Neuronal stem cell (in vitro differentiated cells): ENCODE results near the gene SLC19A1.
A peak's percentile ranks its signal among the peaks of the same experiment; 100 is the strongest.

Experiments
- DNase-seq: peaks from one replicate; pipeline ENCODE4 v3.0.0-alpha.2; 2013; ENCODE audit warnings: low spot score
- H2AFZ ChIP-seq: one replicate; pipeline ENCODE4 v1.6.1; 2013; ENCODE audit warnings: mild to moderate bottlenecking, low read length, inconsistent platforms
- H2AK5ac ChIP-seq: 2 replicates; pipeline ENCODE4 v1.6.1; 2013; ENCODE audit warnings: low read depth, mild to moderate bottlenecking, inconsistent platforms, low read length, moderate library complexity, mixed read lengths
- H2BK120ac ChIP-seq: 2 replicates; pipeline ENCODE4 v1.6.1; 2013; ENCODE audit warnings: low read depth, mild to moderate bottlenecking, inconsistent platforms, low read length, moderate library complexity, mixed read lengths
- H2BK12ac ChIP-seq: one replicate; pipeline ENCODE4 v1.6.1; 2013; ENCODE audit warnings: low read length, inconsistent platforms
- H2BK15ac ChIP-seq: 2 replicates; pipeline ENCODE4 v1.6.1; 2013; ENCODE audit warnings: mild to moderate bottlenecking, low read length, inconsistent platforms, mixed read lengths
- H2BK5ac ChIP-seq: one replicate; pipeline ENCODE4 v1.6.1; 2013; ENCODE audit warnings: inconsistent platforms, mild to moderate bottlenecking, low read length, moderate library complexity
- H3K14ac ChIP-seq: one replicate; pipeline ENCODE4 v1.6.1; 2013; ENCODE audit warnings: low read length, inconsistent platforms
- H3K18ac ChIP-seq: 2 replicates; pipeline ENCODE4 v1.6.1; 2013; ENCODE audit warnings: low read length, inconsistent platforms
- H3K23ac ChIP-seq: 2 replicates; pipeline ENCODE4 v1.6.1; 2013; ENCODE audit warnings: low read depth, mild to moderate bottlenecking, mixed read lengths, low read length, inconsistent platforms; ENCODE audit not compliant: poor library complexity
- H3K27ac ChIP-seq: replicated peaks from 3 replicates; pipeline ENCODE4 v1.5.1; 2013; ENCODE audit warnings: low read length, inconsistent platforms
- H3K27me3 ChIP-seq, 3 experiments: 2 replicates each; pipeline ENCODE4 v1.6.1; 2013; ENCODE audit warnings: low read length in 3 of 3, mild to moderate bottlenecking in 2 of 3, inconsistent platforms in 1 of 3, low read depth in 1 of 3, mixed read lengths in 1 of 3, moderate library complexity in 1 of 3; ENCODE audit not compliant: control insufficient read depth in 3 of 3, insufficient read depth in 3 of 3
- H3K36me3 ChIP-seq, 2 donors: replicated peaks in 1 of 2; 2 replicates each; pipeline ENCODE4 v1.6.1; 2013; ENCODE audit warnings: low read length in 2 of 2; ENCODE audit not compliant: control insufficient read depth in 2 of 2, insufficient read depth in 2 of 2
- H3K4ac ChIP-seq: 2 replicates; pipeline ENCODE4 v1.6.1; 2013; ENCODE audit warnings: inconsistent platforms, mild to moderate bottlenecking, low read length, moderate library complexity
- H3K4me1 ChIP-seq, 2 donors: 1 replicate in 1 of 2; 2 replicates in 1 of 2; pipeline ENCODE4 v1.6.1; 2013; ENCODE audit warnings: low read length in 2 of 2, low read depth in 1 of 2; ENCODE audit not compliant: control insufficient read depth in 2 of 2, insufficient read depth in 1 of 2
- H3K4me2 ChIP-seq: one replicate; pipeline ENCODE4 v1.6.1; 2013; ENCODE audit warnings: mild to moderate bottlenecking, low read length, inconsistent platforms; ENCODE audit not compliant: insufficient read depth, poor library complexity, severe bottlenecking
- H3K4me3 ChIP-seq, 2 donors: 2 replicates each; pipeline ENCODE4 v1.5.1; 2013; ENCODE audit warnings: low read length in 2 of 2, mild to moderate bottlenecking in 2 of 2, inconsistent platforms in 1 of 2, moderate library complexity in 1 of 2
- H3K79me1 ChIP-seq: one replicate; pipeline ENCODE4 v1.6.1; 2013; ENCODE audit warnings: low read depth, mild to moderate bottlenecking, inconsistent platforms, low read length, moderate library complexity
- H3K9ac ChIP-seq: one replicate; pipeline ENCODE4 v1.6.1; 2013; ENCODE audit warnings: mild to moderate bottlenecking, low read depth, low read length, inconsistent platforms; ENCODE audit not compliant: poor library complexity
- H3K9me3 ChIP-seq, 2 donors: replicated peaks in 1 of 2; 2 replicates each; pipeline versions ENCODE3 to v1.6.1; 2013; ENCODE audit warnings: low read length in 2 of 2, mild to moderate bottlenecking in 2 of 2, inconsistent platforms in 1 of 2, low read depth in 1 of 2, mixed read lengths in 1 of 2, moderate library complexity in 1 of 2; ENCODE audit not compliant: control insufficient read depth in 2 of 2, insufficient read depth in 1 of 2
- H4K8ac ChIP-seq: one replicate; pipeline ENCODE4 v1.6.1; 2013; ENCODE audit warnings: low read depth, mild to moderate bottlenecking, inconsistent platforms, low read length, moderate library complexity
- H4K91ac ChIP-seq: one replicate; pipeline ENCODE4 v1.6.1; 2013; ENCODE audit warnings: low read length, low read depth, mild to moderate bottlenecking, inconsistent platforms; ENCODE audit not compliant: poor library complexity
- WGBS, 2 donors: extraction: QIAGEN DNeasy Blood & Tissue Kit; methylation state at CpG; one replicate each; pipeline ENCODE4 v1.1.7; 2013; ENCODE audit warnings: missing lambda C conversion rate in 2 of 2, mixed read lengths in 1 of 2; ENCODE audit not compliant: insufficient read length in 2 of 2, insufficient replicate concordance in 1 of 2; ENCODE audit errors: extremely low coverage in 2 of 2; 5-methylcytosine and 5-hydroxymethylcytosine counted together

The SLC19A1 gene

GRCh38 chr21:45493401-45494001 is 48.7 kb downstream of the SLC19A1 start:
- H3K4ac ChIP-seq = no peak overlapping the region
- no peak overlapping the region for H3K27ac ChIP-seq
- no peak overlapping the region for H3K9ac ChIP-seq
- H3K18ac ChIP-seq = peak overlapping the region; percentile 27
- H3K14ac ChIP-seq = peak overlapping the region; percentile 38
- H3K9me3 ChIP-seq = peaks cover 0 to 1% of the 10 kb centered on the region in 2 donors
- H3K4me1 ChIP-seq = peaks cover 9 to 10% of the 10 kb centered on the region in 2 donors
- no peak overlapping the region for H3K4me2 ChIP-seq
- no CpG with 5 or more reads among the region's 21 CpGs for WGBS, 2 donors
- H2AK5ac ChIP-seq = no peak overlapping the region
- no peak overlapping the region for H2BK120ac ChIP-seq
- H2BK15ac ChIP-seq = no peak overlapping the region
- H3K27me3 ChIP-seq = peaks cover 0 to 15% (median 0%) of the 10 kb centered on the region in 3 experiments
- no peak overlapping the region for H2AFZ ChIP-seq
- H2BK12ac ChIP-seq = no peak overlapping the region
- H4K8ac ChIP-seq = no peak overlapping the region
- no peaks in the 10 kb centered on the region for H3K79me1 ChIP-seq
- no peak overlapping the region for H2BK5ac ChIP-seq
- H3K23ac ChIP-seq = peak overlapping the region; percentile 73
- H3K4me3 ChIP-seq = no peak overlapping the region
- DNase-seq = no peak
- H3K36me3 ChIP-seq = peaks cover 0 to 13% of the 10 kb centered on the region in 2 donors
- no peak overlapping the region for H4K91ac ChIP-seq

DNA sequence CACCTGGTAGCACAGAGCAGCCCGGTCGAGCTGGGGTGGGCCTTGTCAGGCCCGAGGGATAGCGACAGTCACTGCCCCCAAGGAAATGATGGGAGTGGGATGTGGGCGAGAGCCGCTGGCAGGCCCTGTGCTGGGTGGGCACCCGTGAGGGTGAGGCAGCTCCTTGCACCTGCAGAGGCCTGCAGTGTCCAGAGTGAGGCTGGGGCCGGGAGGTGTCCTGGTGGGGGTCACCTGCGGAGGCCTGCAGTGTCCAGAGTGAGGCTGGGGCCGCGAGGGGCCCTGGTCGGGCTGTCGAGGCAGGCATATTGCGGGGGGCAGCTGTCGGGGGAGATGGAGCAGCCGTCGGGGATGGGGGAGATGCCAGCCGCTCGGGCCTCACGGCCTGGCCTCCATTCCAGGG is 49.5 kb downstream of the SLC19A1 start:
- Histone ChIP-seq H3K23ac (peak overlapping the region; percentile 73), H3K4ac (no peak overlapping the region), H3K9me3 (peaks cover 0 to 1% of the 10 kb centered on the region in 2 donors), H2BK120ac (no peak overlapping the region), H3K27me3 (peaks cover 0 to 21% (median 0%) of the 10 kb centered on the region in 3 experiments), H3K18ac (peak overlapping the region; percentile 71), H3K79me1 (no peaks in the 10 kb centered on the region), H2BK5ac (peak overlapping the region; percentile 39), H3K4me1 (peaks cover 9 to 16% of the 10 kb centered on the region in 2 donors), H2AFZ (no peak overlapping the region), H3K4me2 (no peak overlapping the region), H3K36me3 (peaks cover 0 to 12% of the 10 kb centered on the region in 2 donors), H2BK12ac (no peak overlapping the region), H3K14ac (peak overlapping the region; percentile 4), H3K9ac (no peak overlapping the region), H3K4me3 (no peak overlapping the region), H3K27ac (no peak overlapping the region), H2BK15ac (no peak overlapping the region), H4K8ac (no peak overlapping the region), H4K91ac (no peak overlapping the region), H2AK5ac (peak overlapping the region; percentile 63)
- WGBS, 2 donors = no CpG with 5 or more reads among the region's 20 CpGs
- no peak for DNase-seq

DNA sequence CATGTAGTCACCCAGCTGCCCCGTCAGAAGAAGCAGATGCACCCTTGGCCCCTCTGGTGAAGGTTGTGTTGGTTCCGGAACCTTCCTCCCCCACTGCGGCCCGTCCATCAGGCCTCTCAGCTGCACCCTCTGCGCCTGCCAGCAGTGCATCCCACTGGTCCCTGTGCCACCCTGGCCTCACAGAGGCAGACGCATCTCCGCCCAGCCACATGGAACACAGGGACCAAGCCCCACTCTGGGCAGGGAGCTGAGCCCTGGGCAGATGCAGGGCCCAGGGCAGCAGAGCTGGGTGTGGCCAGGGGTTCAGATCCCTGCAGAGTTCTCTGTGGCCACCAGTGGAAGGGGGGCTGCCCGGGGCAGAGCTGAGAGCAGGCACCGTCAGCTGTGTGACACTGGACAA is 50.6 kb downstream of the SLC19A1 start:
- H3K36me3 ChIP-seq = peaks cover 0 to 6% of the 10 kb centered on the region in 2 donors
- no peak overlapping the region for H2BK15ac ChIP-seq
- H3K4ac ChIP-seq = no peak overlapping the region
- peak overlapping the region; percentile 66 for H2BK5ac ChIP-seq
- no peak overlapping the region for H2AFZ ChIP-seq
- no peak overlapping the region for H3K9ac ChIP-seq
- no peak overlapping the region for H3K14ac ChIP-seq
- H3K4me2 ChIP-seq = no peak overlapping the region
- peak overlapping the region; percentile 82 for H4K8ac ChIP-seq
- no peak for DNase-seq
- peak overlapping the region; percentile 71 for H3K18ac ChIP-seq
- H3K4me1 ChIP-seq = peaks cover 9 to 16% of the 10 kb centered on the region in 2 donors
- H3K27me3 ChIP-seq = peaks cover 0 to 27% (median 0%) of the 10 kb centered on the region in 3 experiments
- WGBS, 2 donors = no CpG with 5 or more reads among the region's 9 CpGs
- no peak overlapping the region for H2BK120ac ChIP-seq
- H3K27ac ChIP-seq = no peak overlapping the region
- no peak overlapping the region for H2AK5ac ChIP-seq
- no peaks in the 10 kb centered on the region for H3K79me1 ChIP-seq
- H3K9me3 ChIP-seq = peaks cover 0 to 1% of the 10 kb centered on the region in 2 donors
- H4K91ac ChIP-seq = no peak overlapping the region
- H3K23ac ChIP-seq = no peak overlapping the region
- peak overlapping the region; percentile 58 for H2BK12ac ChIP-seq
- no peak overlapping the region for H3K4me3 ChIP-seq

DNA sequence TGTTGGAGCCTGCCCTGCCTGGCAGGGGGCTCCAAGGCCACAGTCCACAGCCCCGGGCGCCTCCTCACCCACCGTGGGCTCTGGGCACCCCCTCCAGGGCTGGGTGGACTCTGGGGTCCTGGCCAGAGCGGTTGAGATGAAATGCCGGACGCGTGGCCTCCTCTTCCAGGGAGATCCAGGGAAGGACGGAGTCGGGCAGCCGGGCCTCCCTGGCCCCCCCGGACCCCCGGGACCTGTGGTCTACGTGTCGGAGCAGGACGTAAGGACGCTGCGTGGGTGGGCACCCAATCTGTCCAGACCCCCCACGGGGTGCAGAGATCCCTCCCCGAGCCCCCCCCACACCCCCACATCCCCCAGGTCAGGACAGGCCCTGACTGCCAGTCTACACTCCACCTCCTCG is 51.2 kb downstream of the SLC19A1 start:
- Histone ChIP-seq H3K4ac (no peak overlapping the region), H3K4me1 (peaks cover 9 to 16% of the 10 kb centered on the region in 2 donors), H3K14ac (no peak overlapping the region), H2BK15ac (no peak overlapping the region), H2AFZ (no peak overlapping the region), H2BK12ac (no peak overlapping the region), H3K9ac (peak overlapping the region; percentile 3), H2BK120ac (no peak overlapping the region), H3K79me1 (no peaks in the 10 kb centered on the region), H3K4me2 (no peak overlapping the region), H3K27me3 (peaks cover 0 to 27% (median 0%) of the 10 kb centered on the region in 3 experiments), H3K9me3 (peaks cover 0 to 1% of the 10 kb centered on the region in 2 donors), H2AK5ac (no peak overlapping the region), H3K36me3 (peaks cover 0 to 6% of the 10 kb centered on the region in 2 donors), H4K91ac (no peak overlapping the region), H2BK5ac (no peak overlapping the region), H3K27ac (no peak overlapping the region), H4K8ac (no peak overlapping the region), H3K23ac (no peak overlapping the region), H3K4me3 (no peak overlapping the region), H3K18ac (peak overlapping the region; percentile 64)
- WGBS, 2 donors = no CpG with 5 or more reads among the region's 20 CpGs
- DNase-seq = no peak
